Measurements from ENCODE around the gene FADS2.

Gene FADS2

GRCh38 chr11:61862714-61863547, 34.8 kb downstream of the FADS2 start:
- DNase-seq (ENCODE audit: low read depth) = no peak
- H3K4me3 ChIP-seq (ENCODE audit: low read depth, low read length) = no peak overlapping the region
- TF ChIP-seq MYC (IDR thresholded peaks at IDR 0.05; ENCODE audit: low read depth, low read length) (no peak), MAX (IDR thresholded peaks at IDR 0.05; ENCODE audit: low read depth, low read length) (no peak), POLR2A (IDR thresholded peaks at IDR 0.05; ENCODE audit: extremely low read depth, insufficient read length) (no peak), CTCF (IDR thresholded peaks at IDR 0.05; ENCODE audit: low read depth, low read length) (no peak)

GRCh38 chr11:61863548-61864081, 35.5 kb downstream of the FADS2 start:
- DNase-seq (ENCODE audit: low read depth) = no peak
- TF ChIP-seq CTCF (IDR thresholded peaks at IDR 0.05; ENCODE audit: low read depth, low read length) = no peak
- TF ChIP-seq MYC (IDR thresholded peaks at IDR 0.05; ENCODE audit: low read depth, low read length) = no peak
- no peak for TF ChIP-seq MAX (IDR thresholded peaks at IDR 0.05; ENCODE audit: low read depth, low read length)
- TF ChIP-seq POLR2A (IDR thresholded peaks at IDR 0.05; ENCODE audit: extremely low read depth, insufficient read length) = no peak
- no peak overlapping the region for H3K4me3 ChIP-seq (ENCODE audit: low read depth, low read length)

- TF ChIP-seq CTCF (IDR thresholded peaks at IDR 0.05; ENCODE audit: low read depth, low read length) (no peak), POLR2A (IDR thresholded peaks at IDR 0.05; ENCODE audit: extremely low read depth, insufficient read length) (peak; percentile 11)
- no peak for DNase-seq (ENCODE audit: low read depth)
- H3K4me3 ChIP-seq (ENCODE audit: low read depth, low read length) = no peak overlapping the region
Observed at GRCh38 chr11:61864814-61865775, 37.0 kb downstream of the FADS2 start.

- no peak for DNase-seq (ENCODE audit: low read depth)
- TF ChIP-seq CTCF (IDR thresholded peaks at IDR 0.05; ENCODE audit: low read depth, low read length) (no peak), MYC (IDR thresholded peaks at IDR 0.05; ENCODE audit: low read depth, low read length) (no peak), MAX (IDR thresholded peaks at IDR 0.05; ENCODE audit: low read depth, low read length) (no peak), POLR2A (IDR thresholded peaks at IDR 0.05; ENCODE audit: extremely low read depth, insufficient read length) (no peak)
- no peak overlapping the region for H3K4me3 ChIP-seq (ENCODE audit: low read depth, low read length)
Observed at GRCh38 chr11:61866231-61866957, 38.3 kb downstream of the FADS2 start.

- DNase-seq (ENCODE audit: low read depth) = no peak
- no peak for TF ChIP-seq CTCF (IDR thresholded peaks at IDR 0.05; ENCODE audit: low read depth, low read length)
- no peak for TF ChIP-seq MYC (IDR thresholded peaks at IDR 0.05; ENCODE audit: low read depth, low read length)
- no peak for TF ChIP-seq POLR2A (IDR thresholded peaks at IDR 0.05; ENCODE audit: extremely low read depth, insufficient read length)
- TF ChIP-seq MAX (IDR thresholded peaks at IDR 0.05; ENCODE audit: low read depth, low read length) = no peak
- H3K4me3 ChIP-seq (ENCODE audit: low read depth, low read length) = no peak overlapping the region
Observed at GRCh38 chr11:61866958-61867343, 38.9 kb downstream of the FADS2 start.

Measured in NB4 (cell line).